NB4 (cell line): ENCODE measurements around the gene MED20.
"Not testable (repeated sequence)": the region's sequence is repeated elsewhere in the genome, so short reads cannot be mapped to it uniquely, and the experiment has no call there.

Source experiments
- CTCF ChIP-seq: IDR thresholded peaks from one replicate; pipeline ENCODE4 v1.5.1; 2012; ENCODE audit warnings: low read depth, low read length
- MAX ChIP-seq: IDR thresholded peaks from 2 replicates; pipeline ENCODE4 v1.6.1; 2011; ENCODE audit warnings: low read depth, low read length
- POLR2A ChIP-seq: IDR thresholded peaks from 2 replicates; pipeline ENCODE4 v1.6.1; 2011; ENCODE audit warnings: mild to moderate bottlenecking; ENCODE audit not compliant: insufficient read length; ENCODE audit errors: extremely low read depth

GRCh38 chr6:41942882-41943281 lies 21.9 kb upstream of the MED20 start:
- not testable (repeated sequence) for TF ChIP-seq CTCF, MAX, POLR2A
